Colonic mucosa (tissue), 4 donors: ENCODE results near the gene VAV2. TPM values are rescaled to one million over a fixed set of nuclear protein-coding genes. Genes with fewer than 3 reads are reported as not detected.

Source experiments
- DNase-seq: peaks from one replicate; pipeline ENCODE4 v3.0.0-alpha.2; 2020
- H3K27ac ChIP-seq: fragments of 200-600 bp; one replicate; pipeline ENCODE4 v1.8.0; 2021
- H3K27me3 ChIP-seq: fragments of 200-600 bp; one replicate; pipeline ENCODE4 v1.8.0; 2021
- H3K36me3 ChIP-seq: fragments of 200-600 bp; one replicate; pipeline ENCODE4 v1.8.0; 2021
- H3K4me1 ChIP-seq: fragments of 200-600 bp; one replicate; pipeline ENCODE4 v1.8.0; 2021; ENCODE audit warnings: mild to moderate bottlenecking
- H3K4me3 ChIP-seq: fragments of 200-600 bp; one replicate; pipeline ENCODE4 v1.8.0; 2021
- H3K9ac ChIP-seq, 2 donors: one replicate each; pipeline ENCODE4 v1.7.0; 2013; ENCODE audit warnings: control low read depth in 2 of 2, low read depth in 2 of 2, low read length in 2 of 2
- H3K9me3 ChIP-seq: fragments of 200-600 bp; one replicate; pipeline ENCODE4 v1.8.0; 2021
- CTCF ChIP-seq: fragments of 200-600 bp; IDR thresholded peaks from one replicate; pipeline ENCODE4 v1.8.0; 2022; ENCODE audit warnings: antibody characterized with exemption, mild to moderate bottlenecking
- intact Hi-C: fragments of 100-400 bp; cut with DNase I; formaldehyde crosslinking; loops from one replicate; pipeline ENCODE4 v1.14.1; 2022
- total RNA-seq, 2 donors: library from RNA; stranded (reverse); fragmentation: NEBNext Ultra II Directional in 1 of 2; extraction: Animal tissue kit (Norgen Biotek cat#: 25700) in 1 of 2; gene quantifications; one replicate each; pipeline ENCODE4 v1.2.1, GENCODE V29; 2021
- donor health status: healthy.
- donor health status: DM: no; HTN: no; CAD: no.
- donor health status: DM: no; HTN: no; CAD: no.

Gene VAV2
- total RNA-seq, 2 donors from 2014 or later, result 30.7 to 45.1 TPM

GRCh38 chr9:133824802-133825186 is 167.3 kb downstream of the VAV2 start:
- no peaks in the 10 kb centered on the region for H3K9me3 ChIP-seq
- no peak overlapping the region for H3K27ac ChIP-seq
- H3K4me1 ChIP-seq, result no peaks in the 10 kb centered on the region
- no peak overlapping the region for H3K4me3 ChIP-seq
- intact Hi-C loops, result no loop called here
- no peak for TF ChIP-seq CTCF
- H3K9ac ChIP-seq, result no peak overlapping the region
- H3K27me3 ChIP-seq, result no peaks in the 10 kb centered on the region
- no peak for DNase-seq
- no peaks in the 10 kb centered on the region for H3K36me3 ChIP-seq

- Histone ChIP-seq H3K27me3 (no peaks in the 10 kb centered on the region), H3K9me3 (no peaks in the 10 kb centered on the region), H3K4me3 (no peak overlapping the region), H3K9ac (no peak overlapping the region), H3K36me3 (no peaks in the 10 kb centered on the region), H3K27ac (no peak overlapping the region), H3K4me1 (no peaks in the 10 kb centered on the region)
- no peak for TF ChIP-seq CTCF
- no peak for DNase-seq
- intact Hi-C loops, result no loop called here
These were observed 167.9 kb downstream of the VAV2 start for GRCh38 chr9:133824106-133824801.

- Histone ChIP-seq H3K4me3 (no peak overlapping the region), H3K27ac (no peak overlapping the region), H3K27me3 (no peaks in the 10 kb centered on the region), H3K9me3 (no peaks in the 10 kb centered on the region), H3K9ac (no peak overlapping the region), H3K4me1 (no peaks in the 10 kb centered on the region), H3K36me3 (no peaks in the 10 kb centered on the region)
- TF ChIP-seq CTCF, result no peak
- no peak for DNase-seq
- intact Hi-C loops, result no loop called here
These were observed 168.7 kb downstream of the VAV2 start for GRCh38 chr9:133823189-133824105.

- no peak for TF ChIP-seq CTCF
- no peak overlapping the region for H3K9ac ChIP-seq
- no peak overlapping the region for H3K4me3 ChIP-seq
- DNase-seq, result no peak
- intact Hi-C loops, result no loop called here
- no peak overlapping the region for H3K27ac ChIP-seq
- no peaks in the 10 kb centered on the region for H3K27me3 ChIP-seq
- no peaks in the 10 kb centered on the region for H3K9me3 ChIP-seq
- no peaks in the 10 kb centered on the region for H3K36me3 ChIP-seq
- no peaks in the 10 kb centered on the region for H3K4me1 ChIP-seq
These were observed 169.6 kb downstream of the VAV2 start for GRCh38 chr9:133822430-133823065.

- TF ChIP-seq CTCF, result no peak
- Histone ChIP-seq H3K4me3 (no peak overlapping the region), H3K27me3 (no peaks in the 10 kb centered on the region), H3K9ac (no peak overlapping the region), H3K9me3 (no peaks in the 10 kb centered on the region), H3K36me3 (no peaks in the 10 kb centered on the region), H3K4me1 (no peaks in the 10 kb centered on the region), H3K27ac (no peak overlapping the region)
- intact Hi-C loops, result no loop called here
- no peak for DNase-seq
These were observed 170.3 kb downstream of the VAV2 start for GRCh38 chr9:133821601-133822429.
